Lung (tissue), 12 donors: ENCODE measurements around the gene PARD6G. TPM values are rescaled to one million over a fixed set of nuclear protein-coding genes. Genes with fewer than 3 reads are reported as not detected.

Experiments used
- ATAC-seq: fragments of 200-7000 bp; cut with Tn5 transposase; one replicate; pipeline ENCODE4 v1.9.1; 2020; ENCODE audit warnings: moderate number of reproducible peaks; ENCODE audit not compliant: insufficient read depth, low FRiP score
- DNase-seq, 3 donors: peaks; one replicate each; pipeline ENCODE4 v3.0.0-alpha.2; 2013 to 2017
- H3K27ac ChIP-seq, 2 donors: one replicate each; pipeline ENCODE4 v1.5.1; 2013; ENCODE audit warnings: mild to moderate bottlenecking in 2 of 2, moderate library complexity in 2 of 2, control low read depth in 1 of 2, inconsistent platforms in 1 of 2, low read depth in 1 of 2, low read length in 1 of 2
- H3K27me3 ChIP-seq, 3 donors: one replicate each; pipeline ENCODE4 v1.5.1; 2013; ENCODE audit warnings: low read length in 2 of 3; ENCODE audit not compliant: control insufficient read depth in 3 of 3, insufficient read depth in 3 of 3
- H3K36me3 ChIP-seq, 4 donors: one replicate each; pipeline ENCODE4 v1.5.1; 2013; ENCODE audit warnings: low read length in 4 of 4, mild to moderate bottlenecking in 1 of 4, moderate library complexity in 1 of 4; ENCODE audit not compliant: control insufficient read depth in 4 of 4, insufficient read depth in 4 of 4
- H3K4me1 ChIP-seq, 5 donors: one replicate each; pipeline ENCODE4 v1.5.1; 2013; ENCODE audit warnings: low read length in 5 of 5, mild to moderate bottlenecking in 2 of 5, moderate library complexity in 1 of 5; ENCODE audit not compliant: control insufficient read depth in 5 of 5, insufficient read depth in 5 of 5
- H3K4me3 ChIP-seq: one replicate; pipeline ENCODE4 v1.5.1; 2013; ENCODE audit warnings: mild to moderate bottlenecking, control low read depth, moderate library complexity
- H3K9ac ChIP-seq, 2 donors: one replicate each; pipeline ENCODE4 v1.5.1; 2013; ENCODE audit warnings: low read length in 2 of 2, control low read depth in 1 of 2; ENCODE audit not compliant: insufficient read depth in 1 of 2
- H3K9me3 ChIP-seq, 4 donors: one replicate each; pipeline ENCODE4 v1.5.1; 2013; ENCODE audit warnings: low read length in 3 of 4, mild to moderate bottlenecking in 1 of 4, moderate library complexity in 1 of 4; ENCODE audit not compliant: control insufficient read depth in 4 of 4, insufficient read depth in 3 of 4
- CTCF ChIP-seq: IDR thresholded peaks from 2 replicates; pipeline ENCODE4 v1.5.1; 2012; ENCODE audit warnings: mild to moderate bottlenecking; ENCODE audit errors: control extremely low read depth, extremely low read depth
- WGBS, 2 donors: extraction: QIAGEN DNeasy Blood & Tissue Kit; methylation state at CpG; one replicate each; pipeline ENCODE4 v1.1.7; 2013; 5-methylcytosine and 5-hydroxymethylcytosine counted together
- polyA plus RNA-seq, 2 donors: library from polyadenylated mRNA; stranded (reverse); fragments of 200-250 nt; gene quantifications; one replicate each; pipeline ENCODE4 v1.2.1, GENCODE V29; 2013
- total RNA-seq, 2 donors: library from RNA; depleted of rRNA in 1 of 2; stranded (reverse); fragments of >200 nt in 1 of 2; gene quantifications; one replicate each; pipeline ENCODE4 v1.2.1, GENCODE V29; 2014 to 2021
- donor health status: control.
- donor health status: control.
- donor health status: Bipolar disorder and iron deficiency.
- donor health status: healthy.
- donor health status: DM: yes; HTN: yes; CAD: no.

PARD6G gene
- total and polyA plus RNA-seq, 4 donors = 1.8 to 9.8 (median 3.1) TPM

- Histone ChIP-seq H3K9me3 (no peaks in the 10 kb centered on the region), H3K27ac (no peak overlapping the region), H3K9ac (no peak overlapping the region), H3K27me3 (no peaks in the 10 kb centered on the region), H3K4me3 (no peak overlapping the region), H3K36me3 (no peaks in the 10 kb centered on the region), H3K4me1 (no peaks in the 10 kb centered on the region)
- TF ChIP-seq CTCF = no peak
- DNase-seq = no peak
- no peak for ATAC-seq
- WGBS, 2 donors = 72 to 76% methylated on average over 8 of the region's 8 CpGs
Observed at GRCh38 chr18:80253871-80254492, 6.7 kb upstream of the PARD6G start.

GRCh38 chr18:80253236-80253635 is 5.9 kb upstream of the PARD6G start:
- WGBS, 2 donors = 90 to 92% methylated on average over 7 of the region's 8 CpGs
- ATAC-seq (no peak), DNase-seq (no peak)
- no peaks in the 10 kb centered on the region for H3K9me3 ChIP-seq
- no peak overlapping the region for H3K9ac ChIP-seq
- H3K4me3 ChIP-seq = no peak overlapping the region
- no peaks in the 10 kb centered on the region for H3K4me1 ChIP-seq
- no peaks in the 10 kb centered on the region for H3K36me3 ChIP-seq
- no peak overlapping the region for H3K27ac ChIP-seq
- TF ChIP-seq CTCF = no peak
- no peaks in the 10 kb centered on the region for H3K27me3 ChIP-seq

- no peak for ATAC-seq
- WGBS, 2 donors = 91 to 93% methylated on average over 6 of the region's 6 CpGs
Observed at GRCh38 chr18:80252136-80252535, 4.8 kb upstream of the PARD6G start.

More at GRCh38 chr18:80252136-80252535, 4.8 kb upstream of the PARD6G start:
- TF ChIP-seq CTCF = no peak
- Histone ChIP-seq H3K9ac (no peak overlapping the region), H3K27ac (no peak overlapping the region), H3K36me3 (no peaks in the 10 kb centered on the region), H3K27me3 (no peaks in the 10 kb centered on the region), H3K4me1 (peaks cover 0 to 6% (median 0%) of the 10 kb centered on the region in 5 donors), H3K4me3 (no peak overlapping the region), H3K9me3 (no peaks in the 10 kb centered on the region)
- DNase-seq = no peak
